AG08396 (cell line): ENCODE results near the gene ERFE.

ENCODE experiments used
- DNase-seq: peaks from one replicate; pipeline ENCODE4 v3.0.0; 2012; ENCODE audit warnings: low spot score, mixed read lengths

The ERFE gene

DNA sequence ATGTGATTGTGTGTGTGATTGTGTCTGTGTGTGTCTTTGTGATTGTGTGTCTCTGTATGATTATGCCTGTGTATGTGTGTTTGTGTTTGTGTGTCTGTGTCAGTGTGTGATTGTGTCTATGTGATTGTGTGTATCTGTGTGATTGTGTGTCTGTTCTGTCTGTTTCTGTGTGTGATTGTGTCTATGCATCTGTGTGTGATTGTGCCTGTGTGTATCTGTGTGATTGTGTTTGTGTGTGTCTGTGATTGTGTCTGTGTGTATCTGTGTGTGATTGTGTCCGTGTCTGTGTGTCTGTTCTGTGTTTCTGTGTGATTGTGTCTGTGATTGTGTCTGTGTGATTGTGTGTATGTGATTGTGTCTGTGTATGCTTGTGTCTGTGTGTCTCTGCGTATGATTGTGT is 32.4 kb upstream of the ERFE start:
- no peak for DNase-seq

DNA sequence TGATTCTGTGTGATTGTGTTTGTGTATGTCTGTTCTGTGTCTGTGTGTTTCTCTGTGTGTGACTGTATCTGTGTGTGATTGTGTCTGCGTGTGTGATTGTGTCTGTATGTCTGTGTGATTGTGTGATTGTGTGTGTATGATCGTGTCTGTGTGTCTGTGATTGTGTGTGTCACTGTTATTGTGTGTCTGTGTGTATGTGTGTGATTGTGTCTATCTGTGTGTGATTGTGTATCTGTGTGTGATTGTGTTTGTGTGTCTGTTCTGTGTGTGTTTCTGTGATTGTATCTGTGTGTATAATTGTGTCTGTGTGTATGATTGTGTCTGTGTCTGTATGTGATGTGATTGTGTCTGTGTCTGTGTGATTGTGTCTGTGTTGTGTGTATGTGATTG is 32.0 kb upstream of the ERFE start:
- DNase-seq = no peak

DNA sequence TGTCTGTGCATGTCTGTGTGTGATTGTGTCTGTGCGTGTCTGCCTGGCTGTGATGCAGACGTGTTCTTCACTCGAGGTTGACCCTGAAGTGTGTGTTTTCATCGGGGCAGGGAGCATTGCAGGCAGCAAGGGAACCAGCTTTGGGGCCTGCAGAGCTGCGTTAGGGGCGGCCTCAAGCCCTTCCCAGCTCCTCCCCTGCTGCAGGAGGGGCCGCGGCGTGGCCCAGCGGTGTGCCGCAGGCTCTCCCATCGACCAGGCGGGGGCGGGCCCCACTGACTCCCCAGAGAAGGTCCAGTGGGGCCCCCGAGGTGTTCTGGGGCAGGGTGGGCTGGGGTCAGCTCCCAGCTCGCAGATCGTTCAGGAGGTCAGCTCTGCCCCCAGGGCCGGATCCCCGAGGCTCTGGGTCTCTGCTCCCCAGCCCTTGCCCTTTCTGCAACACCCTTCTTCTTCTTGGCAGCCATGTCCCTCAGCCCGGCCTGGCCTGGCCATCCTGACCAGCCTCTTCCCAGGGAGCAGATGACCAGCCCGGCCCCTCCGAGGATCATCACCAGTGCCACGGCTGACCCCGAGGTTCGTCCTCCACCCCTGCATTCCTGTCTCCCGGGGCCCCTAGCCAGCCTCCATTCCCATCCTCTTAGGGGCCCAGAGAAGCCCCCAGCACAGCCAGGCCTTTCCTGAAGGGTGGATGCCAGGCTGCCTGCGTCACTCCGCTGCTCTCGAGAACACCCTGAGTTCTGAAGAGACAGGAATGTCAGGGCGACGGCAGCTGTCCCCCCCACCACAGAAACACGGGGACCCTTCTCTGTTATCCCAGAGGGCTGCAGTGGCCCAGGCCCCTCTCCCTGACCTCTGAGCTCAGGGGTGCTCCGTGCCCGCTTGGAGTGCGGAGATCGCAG is 31.4 kb upstream of the ERFE start:
- DNase-seq = peak; percentile 92

DNA sequence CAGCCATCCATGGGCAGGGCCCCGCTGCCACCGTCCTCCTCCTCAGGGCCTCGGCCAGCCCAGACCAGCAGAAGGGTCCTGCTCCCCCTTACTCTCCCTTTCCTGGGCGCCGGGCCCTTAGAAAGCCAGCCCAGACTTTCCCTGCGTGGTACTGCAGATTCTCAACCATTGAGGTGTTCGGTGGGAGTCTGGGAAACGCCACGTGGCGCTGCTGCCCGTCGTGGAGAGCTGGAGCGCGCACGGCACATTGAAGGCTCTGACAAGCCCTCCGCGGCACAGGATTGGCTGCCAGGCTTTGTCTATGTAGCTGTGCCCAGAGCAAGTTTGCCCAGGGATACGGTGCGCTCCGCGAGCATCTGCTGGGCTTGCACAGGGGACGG is 30.7 kb upstream of the ERFE start:
- no peak for DNase-seq

DNA sequence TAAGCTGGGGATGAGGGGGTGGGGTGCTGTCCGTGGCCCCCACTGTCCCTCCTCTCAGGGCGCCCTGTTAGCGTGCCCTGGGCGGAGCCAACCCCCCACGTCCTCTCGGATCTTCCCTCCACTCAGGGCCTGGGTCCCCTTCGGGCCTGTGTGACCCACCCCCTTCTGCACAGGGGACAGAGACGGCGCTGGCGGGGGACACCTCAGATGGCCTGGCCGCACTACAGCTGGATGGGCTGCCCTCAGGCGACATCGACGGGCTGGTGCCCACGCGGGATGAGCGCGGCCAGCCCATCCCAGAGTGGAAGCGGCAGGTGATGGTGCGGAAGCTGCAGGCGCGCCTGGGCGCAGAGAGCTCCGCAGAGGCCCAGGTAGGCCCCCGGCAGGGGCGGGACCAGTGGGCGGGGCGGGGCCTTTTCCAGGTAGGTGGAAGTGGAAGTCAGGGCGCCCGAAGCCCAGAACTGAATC is 30.2 kb upstream of the ERFE start:
- DNase-seq = no peak

DNA sequence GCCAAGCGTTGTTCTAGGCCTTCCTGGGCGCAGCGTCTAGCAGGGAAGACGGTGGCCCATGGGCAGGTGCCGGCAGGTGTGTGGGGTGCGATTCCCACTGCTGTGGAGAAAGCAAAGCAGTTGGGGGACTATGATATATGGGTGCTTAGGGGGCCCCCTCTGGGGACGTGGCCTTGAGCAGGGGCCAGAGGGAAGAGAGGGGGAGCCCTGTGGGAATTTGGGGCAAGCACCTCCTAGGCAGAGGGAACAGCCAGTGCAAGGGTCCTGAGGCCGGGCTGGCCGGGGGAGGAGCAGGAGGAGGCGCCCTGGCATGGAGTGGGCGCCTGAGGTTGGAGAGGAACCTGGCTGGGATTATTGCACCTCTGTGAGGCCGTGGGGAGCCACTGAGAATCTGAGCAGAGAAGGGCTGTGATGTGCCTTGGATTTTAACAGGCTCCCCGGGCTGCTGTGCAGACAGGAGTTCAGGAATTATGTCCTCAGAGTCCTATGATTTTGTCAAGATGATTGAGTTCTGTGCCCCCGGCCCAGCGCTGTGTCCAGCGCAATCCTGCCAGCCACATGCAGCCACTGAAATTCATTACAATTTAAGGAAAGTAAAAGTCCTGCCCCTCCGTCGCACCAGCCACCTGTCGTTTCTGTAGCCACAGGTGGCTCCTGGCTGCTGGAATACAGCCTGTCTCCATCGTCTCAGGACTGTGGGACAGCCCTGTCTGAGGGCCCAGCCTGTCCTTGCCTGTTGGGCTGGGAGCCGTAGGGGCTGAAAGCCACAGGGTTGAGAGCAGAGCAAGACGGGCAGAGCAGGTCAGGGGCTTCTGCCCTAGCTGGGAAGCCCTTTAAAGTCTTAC is 29.4 kb upstream of the ERFE start:
- no peak for DNase-seq

DNA sequence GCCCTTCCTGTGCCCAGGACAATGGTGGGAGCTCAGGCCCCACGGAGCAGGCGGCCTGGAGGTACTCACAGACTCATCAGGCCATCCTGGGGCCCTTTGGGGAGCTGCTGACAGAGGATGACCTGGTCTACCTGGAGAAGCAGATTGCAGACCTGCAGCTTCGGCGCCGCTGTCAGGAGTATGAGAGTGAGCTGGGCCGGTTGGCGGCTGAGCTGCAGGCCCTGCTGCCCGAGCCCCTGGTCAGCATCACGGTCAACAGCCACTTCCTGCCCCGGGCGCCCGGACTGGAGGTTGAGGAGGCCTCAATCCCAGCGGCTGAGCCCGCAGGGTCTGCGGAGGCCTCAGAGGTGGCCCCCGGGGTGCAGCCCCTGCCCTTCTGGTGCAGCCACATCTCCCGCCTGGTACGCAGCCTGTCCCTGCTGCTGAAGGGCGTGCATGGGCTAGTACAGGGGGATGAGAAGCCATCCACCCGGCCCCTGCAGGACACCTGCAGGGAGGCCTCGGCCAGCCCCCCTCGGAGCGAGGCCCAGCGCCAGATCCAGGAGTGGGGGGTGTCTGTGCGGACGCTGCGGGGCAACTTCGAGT is 28.6 kb upstream of the ERFE start:
- DNase-seq = no peak

DNA sequence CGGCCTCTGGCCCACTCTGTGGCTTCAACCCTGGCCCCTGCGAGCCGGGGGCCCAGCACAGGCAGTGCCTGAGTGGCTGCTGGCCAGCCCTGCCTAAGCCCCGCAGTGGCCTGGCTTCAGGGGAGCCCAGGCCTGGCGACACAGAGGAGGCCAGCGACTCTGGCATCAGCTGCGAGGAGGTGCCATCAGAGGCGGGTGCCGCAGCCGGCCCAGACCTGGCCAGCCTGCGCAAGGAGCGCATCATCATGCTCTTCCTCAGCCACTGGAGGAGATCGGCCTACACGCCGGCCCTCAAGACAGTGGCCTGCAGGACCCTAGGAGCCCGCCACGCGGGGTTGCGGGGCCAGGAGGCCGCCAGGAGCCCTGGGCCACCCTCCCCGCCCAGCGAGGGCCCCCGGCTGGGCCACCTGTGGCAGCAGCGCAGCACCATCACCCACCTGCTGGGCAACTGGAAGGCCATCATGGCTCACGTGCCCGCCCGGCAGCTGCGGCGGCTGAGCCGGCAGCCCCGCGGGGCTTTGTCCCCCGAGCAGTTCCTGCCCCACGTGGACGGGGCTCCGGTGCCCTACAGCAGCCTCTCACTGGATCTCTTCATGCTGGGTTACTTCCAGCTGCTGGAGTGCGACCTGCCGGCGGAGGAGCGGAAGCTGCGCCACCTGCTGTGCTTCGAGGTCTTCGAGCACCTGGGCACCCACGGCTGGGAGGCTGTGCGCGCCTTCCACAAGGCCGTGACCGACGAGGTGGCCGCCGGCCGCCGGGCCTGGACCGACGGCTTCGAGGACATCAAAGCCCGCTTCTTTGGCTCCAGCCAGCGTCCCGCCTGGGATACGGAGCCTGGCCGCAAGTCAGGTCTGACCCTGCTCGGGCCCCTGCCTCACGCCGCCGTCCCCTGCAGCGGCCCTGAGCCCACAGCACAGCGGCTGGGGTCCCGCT is 27.8 kb upstream of the ERFE start:
- DNase-seq = no peak

DNA sequence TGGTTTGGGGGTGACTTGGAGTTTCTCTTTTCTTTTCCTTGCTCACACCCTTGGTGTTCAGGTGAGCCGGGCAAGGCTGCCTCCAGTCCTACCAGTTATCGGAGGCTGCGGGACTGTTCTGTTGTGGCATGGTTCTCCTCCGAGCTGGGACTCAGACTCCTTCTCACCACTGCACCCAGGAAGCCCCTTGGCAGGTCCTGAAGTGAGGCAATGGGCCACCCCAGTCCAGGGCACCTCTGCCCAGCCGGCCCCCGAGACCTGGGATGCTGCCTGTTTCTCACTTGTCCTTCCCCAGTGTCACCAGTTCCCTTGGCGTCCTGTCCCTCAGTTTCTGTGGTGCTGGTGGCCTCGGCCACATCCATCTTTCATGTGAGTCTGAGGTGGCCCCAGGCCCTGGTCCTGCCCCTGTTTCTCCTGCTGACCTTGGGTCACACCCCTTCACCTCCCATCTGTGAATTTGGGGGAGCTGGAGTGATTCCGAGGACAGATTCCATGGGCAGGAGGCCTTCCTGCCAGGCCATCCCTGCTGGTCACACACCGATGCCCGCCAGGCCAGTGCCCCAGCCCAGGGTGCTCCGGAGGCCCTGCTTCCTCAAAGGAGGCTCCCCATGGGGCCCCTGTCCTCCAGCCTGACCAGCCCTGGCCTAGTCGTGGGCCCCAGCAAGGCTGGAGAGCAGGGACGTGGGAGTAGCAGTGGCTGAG is 26.9 kb upstream of the ERFE start:
- DNase-seq = no peak

DNA sequence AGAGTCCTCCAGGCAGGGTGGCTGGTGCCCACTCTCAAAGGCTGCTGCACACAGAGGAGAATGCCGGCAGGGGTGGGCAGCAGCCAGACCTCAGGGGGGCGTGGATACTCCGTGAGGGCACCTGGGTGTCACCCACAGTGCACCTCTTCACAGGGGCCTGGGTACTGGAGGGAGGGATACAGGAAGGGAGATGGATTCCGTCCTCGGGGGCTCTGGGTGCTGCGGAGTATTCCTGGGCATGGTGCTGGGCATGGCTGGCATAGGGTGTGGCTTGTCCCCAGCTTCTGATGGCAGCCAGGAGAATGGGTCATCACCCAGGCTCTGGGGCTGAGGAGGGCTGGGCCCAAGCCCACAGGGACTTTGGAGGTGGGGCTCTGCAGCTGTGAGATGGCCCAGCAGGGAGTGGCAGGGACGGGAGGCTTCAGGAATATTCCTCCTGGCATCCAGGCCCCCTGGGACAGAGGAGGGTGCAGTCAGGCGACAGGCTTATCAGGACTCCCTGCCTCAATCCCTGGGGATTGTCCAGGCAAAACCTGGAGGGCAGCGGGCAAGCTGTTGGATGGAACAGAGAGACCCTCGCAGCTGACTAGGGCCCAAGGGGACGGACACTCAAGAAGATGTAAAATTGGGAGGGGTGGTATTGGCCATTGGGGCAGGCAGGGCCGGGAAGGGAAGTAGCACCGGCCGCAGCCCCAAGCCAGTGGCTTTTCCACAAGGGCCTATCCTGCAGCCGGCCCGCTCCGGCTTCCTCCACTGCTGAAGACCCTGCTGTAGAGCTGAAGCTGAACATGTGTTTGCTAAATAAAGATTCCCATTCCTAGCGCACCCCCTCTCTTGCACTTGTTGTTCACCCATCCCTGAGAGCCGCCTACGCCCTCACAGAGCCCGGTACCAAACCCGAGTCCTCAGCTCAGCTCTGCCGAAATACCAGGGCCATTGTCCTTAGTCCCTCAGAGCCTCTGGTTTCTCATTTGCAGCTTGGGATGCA is 26.0 kb upstream of the ERFE start:
- no peak for DNase-seq

DNA sequence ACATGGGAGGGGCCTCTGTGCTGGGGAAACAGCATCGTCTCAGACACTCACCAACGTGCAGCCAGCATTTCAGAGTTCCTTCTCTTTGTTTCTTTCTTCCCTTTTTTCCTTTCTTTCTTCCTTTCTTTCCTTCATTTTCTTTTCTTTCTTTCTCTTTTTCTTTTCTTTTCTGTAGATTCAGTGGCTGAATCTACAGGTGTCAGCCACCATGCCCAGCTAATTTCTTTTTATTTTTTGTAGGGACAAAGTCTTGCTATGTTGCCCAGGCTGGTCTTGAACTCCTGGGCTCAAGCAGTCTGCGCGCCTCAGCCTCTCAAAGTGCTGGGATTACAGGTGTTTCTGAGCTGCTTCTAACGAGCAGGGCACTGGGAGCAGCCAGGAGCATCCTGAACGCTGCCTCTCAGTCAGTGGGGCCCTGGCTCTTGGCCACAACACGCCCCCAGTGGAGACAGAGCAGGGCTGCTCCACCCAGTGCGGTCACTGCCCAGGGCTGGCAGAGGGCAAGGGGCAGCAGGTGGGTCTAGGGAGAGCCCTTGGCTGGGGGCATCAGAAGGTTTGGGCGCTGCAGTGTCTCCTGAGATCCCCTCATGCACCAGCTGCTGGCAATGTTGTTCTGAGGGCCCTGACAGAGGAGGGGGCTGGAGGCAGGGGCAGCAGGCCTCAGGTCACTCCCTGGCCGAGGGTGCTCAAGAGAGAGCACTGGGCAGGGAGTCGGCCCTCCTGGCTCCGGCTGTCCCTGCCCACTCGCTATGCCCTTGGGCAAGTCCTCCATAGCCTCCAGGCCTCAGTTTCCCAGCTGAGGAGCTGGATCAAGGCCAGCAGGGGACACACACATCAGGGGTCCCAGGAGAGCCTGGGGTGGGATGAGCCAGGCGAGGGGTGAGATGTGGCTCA is 25.0 kb upstream of the ERFE start:
- DNase-seq = no peak

DNA sequence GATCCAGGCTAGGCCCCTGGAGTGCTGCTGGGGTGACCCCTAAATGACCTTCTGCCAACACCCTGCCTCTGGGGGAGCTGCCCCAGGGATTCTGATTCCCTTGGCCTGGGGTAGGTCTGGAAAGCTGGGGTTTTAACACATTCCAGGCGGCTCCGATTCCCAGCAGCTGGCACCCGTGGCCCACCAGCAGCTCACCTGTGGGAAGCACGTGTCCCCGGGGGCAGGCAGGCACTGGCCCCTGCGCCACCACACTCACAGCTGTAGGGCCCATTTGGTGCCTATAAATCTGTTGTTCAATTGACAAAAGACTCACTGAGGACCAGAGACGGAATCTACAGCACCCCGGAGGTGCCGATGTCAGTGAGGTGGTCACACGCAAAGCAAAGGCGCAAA is 24.4 kb upstream of the ERFE start:
- no peak for DNase-seq

DNA sequence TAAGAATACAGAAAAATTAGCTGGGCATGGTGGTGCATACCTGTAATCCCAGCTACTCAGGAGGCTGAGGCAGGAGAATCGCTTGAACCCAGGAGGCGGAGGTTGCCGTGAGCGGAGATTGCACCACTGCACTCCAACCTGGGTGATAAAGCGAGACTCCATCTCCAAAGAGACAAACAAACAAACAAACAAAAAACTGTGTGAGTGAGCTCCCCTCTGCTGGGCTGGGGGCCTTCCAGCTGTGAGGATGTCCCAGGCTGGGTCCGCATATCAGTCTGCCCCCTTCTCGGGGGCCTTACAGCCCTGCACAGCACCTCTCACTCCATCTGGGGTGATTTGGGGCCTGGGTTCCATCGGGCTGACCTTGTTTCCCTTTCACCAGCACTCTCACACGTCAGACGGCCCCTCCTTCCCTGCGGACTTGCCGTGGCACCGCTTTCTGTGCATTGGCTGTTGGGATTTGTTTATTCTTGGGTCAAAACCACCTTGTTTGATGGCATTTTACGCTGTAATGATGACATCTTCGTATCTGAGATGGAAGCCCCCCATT is 23.1 kb upstream of the ERFE start:
- DNase-seq = no peak

DNA sequence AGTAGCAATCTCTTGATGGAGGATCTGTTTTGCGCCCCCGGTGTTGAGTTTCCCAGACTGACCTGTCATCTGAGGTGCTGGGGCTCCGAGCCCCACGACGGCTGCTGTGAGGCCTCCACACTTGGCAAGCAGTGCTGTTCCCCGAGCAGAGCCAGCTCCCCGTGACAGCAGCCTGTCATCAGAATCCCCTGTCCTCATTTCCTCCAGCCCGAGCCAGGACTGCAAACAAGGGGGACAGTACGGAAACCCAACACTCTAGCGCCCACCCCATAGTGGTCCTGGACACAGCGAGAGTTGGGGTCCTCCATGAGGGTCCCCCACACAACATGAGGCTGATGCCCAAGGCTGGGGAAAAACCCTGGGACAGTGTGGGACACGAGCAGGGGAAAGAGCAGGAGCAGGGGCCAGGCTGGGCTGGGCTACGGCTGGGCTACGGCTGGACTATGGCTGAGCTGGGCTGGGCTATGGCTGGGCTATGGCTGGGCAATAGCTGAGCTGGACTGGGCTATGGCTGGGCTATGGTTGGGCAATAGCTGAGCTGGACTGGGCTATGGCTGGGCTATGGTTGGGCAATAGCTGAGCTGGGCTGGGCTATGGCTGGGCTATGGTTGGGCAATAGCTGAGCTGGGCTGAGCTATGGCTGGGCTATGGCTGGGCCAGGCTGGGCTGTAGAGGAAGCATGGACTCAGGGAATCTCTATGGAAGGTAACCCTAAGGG is 21.8 kb upstream of the ERFE start:
- peak; percentile 69 for DNase-seq

DNA sequence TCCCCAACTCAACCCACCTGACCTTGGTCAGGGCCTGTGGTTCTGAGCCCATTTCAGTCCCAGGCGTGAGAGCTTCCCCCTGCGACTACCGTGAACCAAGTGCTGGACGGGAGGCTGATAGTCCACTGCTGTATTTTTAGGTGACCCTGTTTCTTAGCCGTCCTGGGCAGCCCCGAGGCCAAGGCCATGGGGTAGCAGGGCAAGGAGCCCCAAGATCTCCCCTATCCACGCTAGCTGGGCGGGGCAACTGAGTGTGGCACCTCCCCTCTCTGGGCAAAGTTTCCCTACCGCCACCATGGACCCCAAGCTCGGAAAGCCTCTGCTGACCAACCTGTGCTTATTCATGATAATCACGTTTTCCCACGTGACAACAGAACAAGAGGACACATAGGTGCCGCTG is 20.9 kb upstream of the ERFE start:
- DNase-seq = no peak

DNA sequence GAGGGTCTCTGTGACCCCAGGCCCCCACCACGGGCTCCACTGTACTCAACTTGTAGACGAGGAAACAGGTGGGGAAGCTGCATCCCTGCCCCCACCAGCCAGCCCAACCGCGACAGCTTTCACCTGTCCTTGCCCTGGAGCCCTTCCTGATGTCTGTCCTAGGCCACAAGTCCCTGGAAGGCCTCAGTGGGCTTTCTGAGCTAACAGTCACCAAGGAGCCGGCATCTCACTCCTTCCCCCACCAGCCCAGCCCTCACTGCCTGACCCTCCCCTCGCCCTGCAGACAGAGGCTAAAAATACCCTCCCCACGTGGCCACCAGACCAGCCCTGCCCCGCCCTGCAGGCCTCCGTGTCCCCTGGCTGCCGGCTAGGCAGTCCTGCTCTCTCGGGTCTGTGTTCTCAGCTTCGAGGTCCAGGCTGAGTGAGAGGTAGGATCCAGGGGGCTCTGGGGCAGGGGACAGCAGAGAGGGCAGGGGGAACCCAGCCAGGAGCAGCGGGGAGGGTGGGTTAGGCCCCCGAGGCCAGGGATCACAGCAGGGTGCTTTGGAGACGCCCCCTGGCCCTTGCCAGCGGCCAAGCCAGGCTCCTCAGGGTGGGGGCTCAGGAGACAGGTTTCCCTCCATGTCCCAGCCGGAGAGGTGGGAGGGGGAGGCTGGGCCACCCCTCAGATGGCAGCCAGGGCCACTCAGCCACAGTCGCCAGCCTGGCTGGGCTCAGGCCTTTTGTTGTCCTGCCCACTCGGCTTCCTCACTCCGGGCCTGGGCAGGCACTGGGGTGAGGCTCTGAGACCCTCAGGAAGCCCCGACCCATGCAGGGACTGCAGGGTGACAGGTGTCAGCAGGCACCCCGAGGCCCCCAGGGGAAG is 20.2 kb upstream of the ERFE start, which contains the start of gene KLHL30:
TSS of gene KLHL30 (plus strand) at position 338 of the 865 bp plus-strand sequence. CDS start 2,087 bp downstream, outside the sequence.
- DNase-seq = no peak
